Activated T-cell treated with anti-CD3 and anti-CD28 coated beads for 1 hour (primary cell): ENCODE results near the gene NUP54.

ENCODE experiments used
- DNase-seq: peaks from one replicate; pipeline ENCODE4 v3.0.0-alpha.2; 2020; ENCODE audit warnings: low read depth

Gene NUP54

DNA sequence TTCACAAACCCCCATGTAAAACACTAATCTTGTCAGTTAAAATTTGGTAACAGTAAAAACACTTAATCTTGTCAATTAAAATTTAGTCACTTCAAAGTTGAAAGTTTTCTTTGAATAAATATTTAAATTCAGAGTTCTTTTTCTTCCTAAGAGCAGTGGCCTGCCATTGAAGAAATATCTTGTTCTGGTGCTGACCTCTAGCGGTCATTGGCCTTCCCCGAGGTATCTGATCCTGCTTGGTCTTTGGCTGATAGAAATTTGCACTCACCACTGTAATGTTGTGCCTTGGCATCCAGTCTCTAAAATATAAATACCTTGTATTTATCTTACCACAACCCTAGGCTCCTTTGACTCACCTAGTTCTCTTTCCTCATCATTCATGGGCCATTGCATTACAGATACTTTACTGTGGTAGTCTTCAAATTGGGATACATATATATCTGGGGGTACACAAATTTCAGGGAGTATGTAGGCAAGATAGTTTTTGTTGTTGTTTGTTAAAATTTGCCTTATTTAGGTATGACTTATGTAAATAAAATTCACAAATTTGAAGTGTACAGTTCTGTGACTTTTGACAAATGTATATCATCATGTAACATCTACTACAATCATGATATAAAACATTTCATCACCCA, 80.4 kb downstream of the NUP54 start:
- DNase-seq, result peak; percentile 60

DNA sequence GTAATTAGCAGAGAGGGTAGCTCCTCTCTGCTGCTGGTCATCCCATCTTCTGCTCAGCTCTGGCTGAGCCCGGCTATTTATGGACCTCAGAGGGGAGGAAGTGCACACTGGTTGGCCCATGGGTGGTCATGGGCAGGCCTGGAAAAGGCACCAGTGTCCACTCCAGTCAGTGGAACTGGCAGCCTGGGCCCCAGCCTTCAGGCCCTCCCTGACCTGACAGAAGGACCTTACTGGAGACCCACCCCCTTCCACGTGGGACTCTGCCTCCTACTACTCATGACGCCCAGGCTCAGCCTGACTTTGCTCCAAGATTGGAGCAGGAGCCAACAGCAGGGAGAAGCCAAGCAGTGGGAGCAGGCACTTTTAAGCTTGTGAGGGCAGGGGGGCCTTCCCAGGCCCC, 81.7 kb downstream of the NUP54 start:
- no peak for DNase-seq
